Liver (tissue), 3 donors: ENCODE results near the gene PRDM5.

Source experiments
- ATF3 ChIP-seq: IDR thresholded peaks from 2 replicates; pipeline ENCODE4 v1.6.1; 2016; ENCODE audit warnings: antibody characterized with exemption
- CTCF ChIP-seq: fragments of 150-350 bp; IDR thresholded peaks from 2 replicates; pipeline ENCODE4 v1.5.1; 2017; ENCODE audit warnings: improper control_type of control experiment, low read depth, low read length; ENCODE audit not compliant: missing input control
- FOXA1 ChIP-seq: IDR thresholded peaks from 2 replicates; pipeline ENCODE4 v1.6.1; 2016; ENCODE audit warnings: antibody characterized with exemption
- JUND ChIP-seq, 2 donors: IDR thresholded peaks; 2 replicates each; pipeline ENCODE4 v1.6.1; 2016; ENCODE audit warnings: antibody characterized with exemption in 2 of 2
- MAX ChIP-seq: IDR thresholded peaks from 2 replicates; pipeline ENCODE4 v1.6.1; 2016; ENCODE audit warnings: antibody characterized with exemption
- NR2F2 ChIP-seq: IDR thresholded peaks from 2 replicates; pipeline ENCODE4 v1.6.1; 2016; ENCODE audit warnings: antibody characterized with exemption
- RAD21 ChIP-seq, 2 donors: IDR thresholded peaks; 2 replicates each; pipeline ENCODE4 v1.6.1; 2016; ENCODE audit warnings: antibody characterized with exemption in 2 of 2, mild to moderate bottlenecking in 2 of 2
- REST ChIP-seq: IDR thresholded peaks from 2 replicates; pipeline ENCODE4 v1.6.1; 2016; ENCODE audit warnings: antibody characterized with exemption, mild to moderate bottlenecking
- RXRA ChIP-seq, 2 donors: IDR thresholded peaks; 2 replicates each; pipeline ENCODE4 v1.6.1; 2017 to 2018; ENCODE audit warnings: antibody characterized with exemption in 2 of 2, mild to moderate bottlenecking in 1 of 2
- donor health status: healthy.
- donor health status: healthy.

- TF ChIP-seq CTCF: no peak
- TF ChIP-seq JUND (IDR thresholded peaks at IDR 0.05): no peak
- no peak for TF ChIP-seq REST
- no peak for TF ChIP-seq RXRA (IDR thresholded peaks at IDR 0.05)
- TF ChIP-seq NR2F2: no peak
- TF ChIP-seq ATF3: no peak
- TF ChIP-seq RAD21 (IDR thresholded peaks at IDR 0.05): no peak
- TF ChIP-seq FOXA1: no peak
- TF ChIP-seq MAX: no peak
Measured at GRCh38 chr4:120918092-120918491, 4.4 kb downstream of the PRDM5 start.
